ENCODE results near the gene SDK1. TPM values are rescaled to one million over a fixed set of nuclear protein-coding genes. Genes with fewer than 3 reads are reported as not detected.
"Not testable (repeated sequence)": the region's sequence is repeated elsewhere in the genome, so short reads cannot be mapped to it uniquely, and the experiment has no call there.

The SDK1 gene
- total RNA-seq, 6 experiments from 2014 or later: not detected

- no peak for DNase-seq
- Mint-ChIP-seq H3K27ac (no peak overlapping the region), H3K4me3 (no peak overlapping the region), H3K4me1 (ENCODE audit: low read depth) (no peaks in the 10 kb centered on the region), H3K27me3 (ENCODE audit: insufficient read depth) (no peaks in the 10 kb centered on the region), H3K36me3 (ENCODE audit: low read depth) (no peaks in the 10 kb centered on the region), H3K9me3 (peaks cover 28% of the 10 kb centered on the region; the same call in 1 of the 2 replicates)
- no peak for TF ChIP-seq CTCF (IDR thresholded peaks at IDR 0.05)
Measured at GRCh38 chr7:3748389-3748788, 447.3 kb downstream of the SDK1 start.

- no peak overlapping the region for H3K4me3 Mint-ChIP-seq
Measured at GRCh38 chr7:3753868-3754267, 452.8 kb downstream of the SDK1 start.

GRCh38 chr7:3754493-3755341 lies 453.7 kb downstream of the SDK1 start:
- Mint-ChIP-seq H3K27me3 (ENCODE audit: insufficient read depth) (no peaks in the 10 kb centered on the region), H3K4me1 (ENCODE audit: low read depth) (no peaks in the 10 kb centered on the region), H3K36me3 (ENCODE audit: low read depth) (peaks cover 9% of the 10 kb centered on the region; the same call in 1 of the 2 replicates), H3K9me3 (peaks cover 44% of the 10 kb centered on the region), H3K27ac (no peak overlapping the region), H3K4me3 (no peak overlapping the region)
- DNase-seq: no peak
- TF ChIP-seq CTCF (IDR thresholded peaks at IDR 0.05): no peak

More at GRCh38 chr7:3753868-3754267, 452.8 kb downstream of the SDK1 start:
- H3K27ac Mint-ChIP-seq: no peak overlapping the region
- TF ChIP-seq CTCF (IDR thresholded peaks at IDR 0.05): no peak
- peaks cover 43% of the 10 kb centered on the region for H3K9me3 Mint-ChIP-seq
- no peaks in the 10 kb centered on the region for H3K27me3 Mint-ChIP-seq (ENCODE audit: insufficient read depth)
- DNase-seq: no peak
- no peaks in the 10 kb centered on the region for H3K4me1 Mint-ChIP-seq (ENCODE audit: low read depth)
- peaks cover 9% of the 10 kb centered on the region; the same call in 1 of the 2 replicates for H3K36me3 Mint-ChIP-seq (ENCODE audit: low read depth)

GRCh38 chr7:3755778-3756453 lies 454.9 kb downstream of the SDK1 start:
- H3K27ac Mint-ChIP-seq; H3K4me1 Mint-ChIP-seq (ENCODE audit: low read depth); H3K4me3 Mint-ChIP-seq; DNase-seq; H3K36me3 Mint-ChIP-seq (ENCODE audit: low read depth); H3K27me3 Mint-ChIP-seq (ENCODE audit: insufficient read depth): not testable (repeated sequence)
- peaks cover 56% of the 10 kb centered on the region for H3K9me3 Mint-ChIP-seq

- Mint-ChIP-seq H3K27ac (no peak overlapping the region), H3K4me1 (ENCODE audit: low read depth) (no peaks in the 10 kb centered on the region)
Measured at GRCh38 chr7:3757059-3757458, 456.0 kb downstream of the SDK1 start.

More at GRCh38 chr7:3757059-3757458, 456.0 kb downstream of the SDK1 start:
- Mint-ChIP-seq H3K4me3 (no peak overlapping the region), H3K36me3 (ENCODE audit: low read depth) (peaks cover 9% of the 10 kb centered on the region; the same call in 1 of the 2 replicates), H3K27me3 (ENCODE audit: insufficient read depth) (no peaks in the 10 kb centered on the region), H3K9me3 (peaks cover 61% of the 10 kb centered on the region)
- DNase-seq: no peak
- TF ChIP-seq CTCF (IDR thresholded peaks at IDR 0.05): no peak
